GM04503 (cell line): ENCODE measurements around the gene ZG16B.

Source experiments
- DNase-seq: peaks from one replicate; pipeline ENCODE4 v3.0.0-alpha.2; 2012; ENCODE audit warnings: low read depth

The ZG16B gene

GRCh38 chr16:2829501-2830354 is at the start of gene ZG16B:
Gene ZG16B, plus strand, starts transcription at chr16:2830303. Its CDS starts 139 bp downstream, at chr16:2830442.
- no peak for DNase-seq

GRCh38 chr16:2782583-2783351 is 47.3 kb upstream of the ZG16B start:
- no peak for DNase-seq

DNA sequence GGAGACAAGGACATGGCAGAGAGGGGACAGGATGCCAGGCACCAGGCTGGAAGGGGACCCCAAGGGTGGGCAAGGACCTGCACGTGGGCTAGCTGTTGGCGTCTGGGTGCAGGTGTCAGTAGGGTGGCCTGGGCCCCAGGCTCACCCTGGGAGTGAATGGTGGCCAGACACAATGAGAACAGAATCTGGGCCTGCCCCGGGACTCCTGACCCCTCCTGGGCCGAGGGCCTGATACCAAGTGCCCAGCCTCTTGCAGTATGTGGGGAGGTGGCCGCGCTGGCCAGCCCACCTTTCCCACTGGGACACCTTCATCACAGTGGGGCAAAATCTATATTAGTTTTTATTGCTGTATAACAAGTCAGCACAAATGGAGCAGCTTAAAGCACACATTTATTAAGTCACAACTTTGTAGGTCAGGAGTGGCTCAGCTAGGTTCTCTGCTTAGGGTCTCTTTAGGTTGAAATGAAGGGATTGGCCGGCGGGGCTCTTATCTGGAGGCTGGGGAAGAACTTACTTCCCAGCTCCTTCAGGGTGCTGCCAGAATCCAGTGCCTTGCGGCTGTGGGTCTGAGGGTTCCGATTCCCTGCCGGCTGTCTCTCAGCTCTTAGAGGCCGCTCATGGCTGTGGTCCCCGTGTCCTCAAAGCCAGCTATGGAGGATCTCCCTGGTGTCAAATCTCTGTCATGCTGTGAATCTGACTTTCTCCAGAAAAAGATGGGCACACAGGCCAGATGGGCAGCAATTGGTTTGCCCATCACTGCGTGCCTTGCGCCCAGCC is 46.3 kb upstream of the ZG16B start:
- DNase-seq: no peak

- no peak for DNase-seq
Measured at GRCh38 chr16:2784358-2785100, 45.6 kb upstream of the ZG16B start.

- DNase-seq: no peak
Measured at GRCh38 chr16:2785101-2785991, 44.8 kb upstream of the ZG16B start.

GRCh38 chr16:2786061-2786825 is 43.9 kb upstream of the ZG16B start:
- DNase-seq: no peak

DNA sequence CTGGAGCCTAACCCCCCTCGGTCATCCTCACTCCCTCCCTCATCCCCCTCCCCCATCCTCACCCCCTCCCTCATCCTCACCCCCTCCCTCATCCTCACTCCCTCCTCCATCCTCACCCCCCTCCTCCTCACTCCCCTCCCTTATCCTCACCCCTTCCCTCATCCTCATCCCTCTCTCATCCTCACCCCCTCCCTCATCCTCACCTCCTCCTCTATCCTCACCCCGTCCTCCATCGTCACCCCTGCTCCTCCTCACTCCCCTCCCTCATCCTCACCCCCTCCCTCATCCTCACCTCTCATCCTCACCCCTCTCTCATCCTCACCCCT is 43.3 kb upstream of the ZG16B start:
- DNase-seq: no peak

GRCh38 chr16:2787406-2787805 is 42.7 kb upstream of the ZG16B start, which contains the start of gene PRSS33:
Gene PRSS33, minus strand, starts transcription at chr16:2787560. Its CDS starts 1,013 bp downstream, at chr16:2786547.
- no peak for DNase-seq

GRCh38 chr16:2787961-2788360 is 42.1 kb upstream of the ZG16B start:
- no peak for DNase-seq

DNA sequence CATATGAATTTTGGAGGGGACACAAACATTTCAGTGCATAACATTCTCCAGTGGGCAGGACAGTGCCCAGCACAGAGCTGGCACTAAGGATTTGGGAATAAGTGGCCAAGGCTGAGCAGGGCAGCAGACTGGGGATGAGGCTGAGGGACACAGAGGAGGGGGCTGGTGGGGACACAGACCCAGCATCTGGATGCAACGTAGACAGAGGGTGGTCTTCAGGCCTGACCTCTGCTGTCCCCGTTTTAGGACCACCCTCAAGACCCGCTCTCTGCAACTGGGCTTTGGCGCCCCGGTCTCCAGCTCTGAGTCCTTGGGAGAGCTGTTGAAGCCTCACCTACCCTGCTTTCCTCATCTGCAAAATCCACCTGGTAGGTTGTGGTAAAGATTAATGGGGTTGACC is 39.5 kb upstream of the ZG16B start:
- no peak for DNase-seq

DNA sequence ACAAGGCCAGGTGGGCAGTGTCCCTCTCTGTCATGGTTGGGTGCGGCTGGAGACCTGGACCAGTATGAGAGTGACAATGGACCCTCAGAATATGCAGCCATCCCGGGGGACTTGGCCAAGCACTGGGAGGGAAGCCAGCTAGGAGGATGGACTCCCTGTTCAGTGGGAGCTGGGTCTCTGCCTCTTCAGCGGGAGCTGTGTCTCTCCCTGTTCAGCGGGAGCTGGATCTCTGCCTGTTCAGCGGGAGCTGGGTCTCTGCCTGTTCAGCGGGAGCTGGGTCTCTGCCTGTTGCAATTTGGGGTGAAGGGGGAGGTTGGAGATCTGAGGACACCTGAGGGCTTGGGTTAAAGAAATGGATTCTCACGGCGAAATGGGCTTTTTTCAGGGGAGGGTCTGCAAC is 38.9 kb upstream of the ZG16B start:
- DNase-seq: no peak

DNA sequence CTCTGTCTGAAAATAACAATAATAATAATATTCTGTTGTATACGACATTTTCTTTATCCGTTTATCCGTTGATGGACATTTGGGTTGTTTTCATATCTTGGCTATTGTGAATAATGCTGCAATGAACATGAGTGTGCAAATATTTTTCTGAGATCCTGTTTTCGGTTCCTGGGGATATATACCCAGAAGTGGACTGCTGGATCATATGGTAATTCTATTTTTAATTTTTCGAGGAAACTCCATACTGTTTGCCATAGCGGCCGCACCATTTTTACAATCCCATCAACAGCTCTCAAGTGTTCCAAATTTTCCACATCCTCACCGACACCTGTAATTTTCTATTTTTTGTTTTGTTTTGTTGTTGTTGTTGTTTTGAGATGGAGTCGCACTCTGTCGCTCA is 37.2 kb upstream of the ZG16B start:
- DNase-seq: no peak

DNA sequence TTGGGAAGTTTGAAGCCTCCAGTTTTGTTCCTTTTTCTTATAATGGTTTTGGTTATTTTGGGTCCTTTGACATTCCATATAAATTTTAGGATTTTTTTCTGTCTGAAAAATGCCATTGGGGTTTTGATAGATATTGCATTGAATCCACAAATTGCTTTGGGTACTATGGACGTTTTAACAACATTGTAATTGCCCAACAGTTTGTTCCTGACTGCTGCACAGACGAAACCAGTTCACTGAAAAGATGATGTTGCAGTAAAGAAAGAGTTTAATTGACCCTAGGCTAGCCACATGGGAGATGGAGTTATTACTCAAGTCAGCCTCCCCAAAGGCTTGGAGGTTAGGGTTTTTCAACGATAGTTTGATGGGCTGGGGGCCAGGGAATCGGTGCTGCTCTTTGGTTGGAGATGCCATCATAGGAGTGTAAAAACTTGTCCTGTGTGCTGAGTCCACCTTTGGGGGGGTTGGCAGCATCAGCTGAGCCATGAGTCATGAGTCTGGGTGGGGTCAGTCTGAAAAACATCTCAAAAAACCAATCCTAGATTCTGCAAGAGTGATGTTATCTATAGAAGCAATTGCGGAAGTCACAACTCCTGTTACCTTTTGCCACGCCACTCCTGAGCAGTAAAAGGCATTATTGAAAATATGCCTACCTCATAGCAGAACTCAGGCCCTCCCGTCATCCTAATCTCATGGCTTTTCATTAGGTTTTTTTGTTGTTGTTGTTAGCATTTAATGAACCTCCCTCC is 34.5 kb upstream of the ZG16B start:
- no peak for DNase-seq

DNA sequence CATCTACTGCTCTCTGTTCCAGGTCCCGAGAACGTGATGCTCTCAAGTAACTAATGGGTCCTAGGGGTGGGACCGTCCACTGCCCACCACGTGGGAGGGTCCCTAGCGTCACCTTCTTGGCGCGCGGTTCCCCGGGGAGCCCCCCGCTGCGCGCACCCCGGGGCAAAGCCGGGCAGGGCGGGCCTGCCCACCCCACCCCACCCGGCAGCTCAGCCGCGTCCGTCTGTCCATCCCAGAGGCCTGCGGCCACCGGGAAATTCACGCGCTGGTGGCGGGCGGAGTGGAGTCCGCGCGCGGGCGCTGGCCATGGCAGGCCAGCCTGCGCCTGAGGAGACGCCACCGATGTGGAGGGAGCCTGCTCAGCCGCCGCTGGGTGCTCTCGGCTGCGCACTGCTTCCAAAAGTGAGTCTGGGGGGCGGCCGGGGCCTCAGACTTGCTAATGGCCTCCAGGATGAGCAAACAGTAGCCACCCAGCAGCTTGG is 31.3 kb upstream of the ZG16B start:
- no peak for DNase-seq

GRCh38 chr16:2799205-2799858 is 30.8 kb upstream of the ZG16B start:
- DNase-seq: no peak

- DNase-seq: no peak
Measured at GRCh38 chr16:2799859-2800226, 30.3 kb upstream of the ZG16B start.

- DNase-seq: no peak
Measured at GRCh38 chr16:2803545-2804195, 26.4 kb upstream of the ZG16B start.

GRCh38 chr16:2804728-2805127 is 25.4 kb upstream of the ZG16B start:
- DNase-seq: no peak
